Bronchial epithelial cell (primary cell): ENCODE measurements around the gene LCE4A. TPM values are rescaled to one million over a fixed set of nuclear protein-coding genes. Genes with fewer than 3 reads are reported as not detected.
"Not testable (repeated sequence)": the region's sequence is repeated elsewhere in the genome, so short reads cannot be mapped to it uniquely, and the experiment has no call there.

Experiments
- DNase-seq: peaks from one replicate; pipeline ENCODE4 v3.0.0-alpha.2; 2010; ENCODE audit warnings: low read depth
- FAIRE-seq: peaks from 2 replicates; lab custom pipeline; 2011; peaks lifted over from hg19 to GRCh38; lab: Jason Lieb, UNC
- H3K27me3 ChIP-seq: 2 replicates; pipeline ENCODE4 v1.5.1; 2011; ENCODE audit warnings: low read length; ENCODE audit not compliant: control insufficient read depth, insufficient read depth
- H3K36me3 ChIP-seq: 2 replicates; pipeline ENCODE4 v1.5.1; 2011; ENCODE audit warnings: low read length; ENCODE audit not compliant: control insufficient read depth, insufficient read depth
- H3K4me3 ChIP-seq: 2 replicates; pipeline ENCODE4 v1.5.1; 2011; ENCODE audit warnings: mild to moderate bottlenecking, low read depth, low read length, control low read depth
- CTCF ChIP-seq: IDR thresholded peaks from 2 replicates; pipeline ENCODE4 v1.5.1; 2011; ENCODE audit warnings: mild to moderate bottlenecking, moderate library complexity, low read length, control low read depth, inconsistent platforms; ENCODE audit not compliant: insufficient read depth, severe bottlenecking
- total RNA-seq: library from RNA; depleted of rRNA; stranded (reverse); fragments of >200 nt; gene quantifications from 2 replicates; pipeline ENCODE4 v1.2.1, GENCODE V29; 2014

The LCE4A gene
- not detected in 2 replicates for total RNA-seq

GRCh38 chr1:152707860-152708259 lies at the start of gene LCE4A:
TSS of gene LCE4A (plus strand) at chr1:152708160. CDS start at chr1:152709076, 916 bp downstream.
- Histone ChIP-seq H3K36me3 (no peaks in the 10 kb centered on the region), H3K4me3 (no peak within 1 kb of the TSS), H3K27me3 (no peaks in the 10 kb centered on the region)
- no peak for TF ChIP-seq CTCF
- FAIRE-seq = no peak
- DNase-seq = no peak

- no peak for FAIRE-seq
- Histone ChIP-seq H3K4me3 (no peak overlapping the region), H3K36me3 (no peaks in the 10 kb centered on the region), H3K27me3 (peaks cover 2% of the 10 kb centered on the region)
- DNase-seq = no peak
- no peak for TF ChIP-seq CTCF
Measured at GRCh38 chr1:152658649-152659048, 49.3 kb upstream of the LCE4A start.

GRCh38 chr1:152663098-152663497 lies 44.9 kb upstream of the LCE4A start, which contains the start of gene LCE2D:
TSS of gene LCE2D (plus strand) at chr1:152663380. CDS start at chr1:152664106, 726 bp downstream.
- Histone ChIP-seq H3K36me3 (no peaks in the 10 kb centered on the region), H3K27me3 (peaks cover 3% of the 10 kb centered on the region), H3K4me3 (no peak within 1 kb of the TSS)
- no peak for DNase-seq
- no peak for FAIRE-seq
- no peak for TF ChIP-seq CTCF

GRCh38 chr1:152666171-152666570 lies 41.8 kb upstream of the LCE4A start:
- FAIRE-seq, H3K36me3 ChIP-seq, H3K4me3 ChIP-seq, DNase-seq, H3K27me3 ChIP-seq: not testable (repeated sequence)

- H3K27me3 ChIP-seq = peaks cover 3% of the 10 kb centered on the region
- FAIRE-seq (no peak), DNase-seq (no peak)
- TF ChIP-seq CTCF = no peak
- no peaks in the 10 kb centered on the region for H3K36me3 ChIP-seq
- H3K4me3 ChIP-seq = no peak overlapping the region
Measured at GRCh38 chr1:152667648-152668047, 40.3 kb upstream of the LCE4A start.

- no peak for TF ChIP-seq CTCF
- DNase-seq = peak; percentile 89
- Histone ChIP-seq H3K4me3 (no peak overlapping the region), H3K27me3 (peaks cover 2% of the 10 kb centered on the region), H3K36me3 (no peaks in the 10 kb centered on the region)
- FAIRE-seq = no peak
Measured at GRCh38 chr1:152673016-152673415, 34.9 kb upstream of the LCE4A start.

- H3K27me3 ChIP-seq = peaks cover 14% of the 10 kb centered on the region
- not testable (repeated sequence) for FAIRE-seq, DNase-seq, H3K4me3 ChIP-seq, H3K36me3 ChIP-seq
Measured at GRCh38 chr1:152674983-152675382, 33.0 kb upstream of the LCE4A start, which contains the start of gene LCE2C. TSS of gene LCE2C (plus strand) at chr1:152675279. CDS start at chr1:152676016, 737 bp downstream.
